H9 (cell line): Measurements from ENCODE around the gene KIF26B. TPM values are rescaled to one million over a fixed set of nuclear protein-coding genes. Genes with fewer than 3 reads are reported as not detected.

ENCODE experiments used
- DNase-seq: peaks from one replicate; pipeline ENCODE4 v3.0.0-alpha.2; 2017
- H2AFZ ChIP-seq: one replicate; pipeline ENCODE4 v1.6.1; 2013; ENCODE audit warnings: mild to moderate bottlenecking, low read length, control low read depth, moderate library complexity
- H2AK5ac ChIP-seq: 2 replicates; pipeline ENCODE4 v1.6.1; 2013; ENCODE audit warnings: low read length, control low read depth, mixed read lengths; ENCODE audit not compliant: insufficient read length
- H2BK120ac ChIP-seq: one replicate; pipeline ENCODE4 v1.6.1; 2013; ENCODE audit warnings: low read depth, mild to moderate bottlenecking, low read length, control low read depth, inconsistent platforms; ENCODE audit not compliant: poor library complexity, severe bottlenecking
- H2BK12ac ChIP-seq: 2 replicates; pipeline ENCODE4 v1.6.1; 2013; ENCODE audit warnings: low read length, control low read depth, mixed read lengths, low read depth; ENCODE audit not compliant: insufficient read length
- H2BK15ac ChIP-seq: 2 replicates; pipeline ENCODE4 v1.6.1; 2013; ENCODE audit warnings: low read depth, low read length, control low read depth
- H2BK20ac ChIP-seq: one replicate; pipeline ENCODE4 v1.6.1; 2013; ENCODE audit warnings: low read depth, mild to moderate bottlenecking, low read length, control low read depth, inconsistent platforms; ENCODE audit not compliant: poor library complexity, severe bottlenecking
- H2BK5ac ChIP-seq: 2 replicates; pipeline ENCODE4 v1.6.1; 2013; ENCODE audit warnings: low read length, control low read depth, mixed read lengths; ENCODE audit not compliant: insufficient read length
- H3K14ac ChIP-seq: 2 replicates; pipeline ENCODE4 v1.6.1; 2013; ENCODE audit warnings: low read length, control low read depth; ENCODE audit not compliant: insufficient read depth
- H3K18ac ChIP-seq: 2 replicates; pipeline ENCODE4 v1.6.1; 2013; ENCODE audit warnings: low read depth, mild to moderate bottlenecking, mixed read lengths, low read length, control low read depth; ENCODE audit not compliant: insufficient read length
- H3K23ac ChIP-seq: 2 replicates; pipeline ENCODE4 v1.6.1; 2013; ENCODE audit warnings: low read length, control low read depth, mixed read lengths, low read depth; ENCODE audit not compliant: insufficient read length
- H3K23me2 ChIP-seq: 2 replicates; pipeline ENCODE4 v1.6.1; 2013; ENCODE audit warnings: low read depth, mild to moderate bottlenecking, mixed read lengths, low read length, control low read depth; ENCODE audit not compliant: insufficient read length, poor library complexity, severe bottlenecking
- H3K27ac ChIP-seq: 2 replicates; pipeline ENCODE4 v1.5.1; 2013; ENCODE audit warnings: low read length, control low read depth, mixed read lengths, low read depth; ENCODE audit not compliant: insufficient read length
- H3K27me3 ChIP-seq: 2 replicates; pipeline ENCODE4 v1.6.1; 2013; ENCODE audit warnings: low read length, control low read depth, inconsistent platforms; ENCODE audit not compliant: insufficient read depth
- H3K4ac ChIP-seq: 2 replicates; pipeline ENCODE4 v1.6.1; 2013; ENCODE audit warnings: low read depth, mild to moderate bottlenecking, control low read depth, inconsistent platforms, low read length, moderate library complexity
- H3K4me1 ChIP-seq: 2 replicates; pipeline ENCODE4 v1.6.1; 2013; ENCODE audit warnings: low read length, control low read depth, inconsistent platforms; ENCODE audit not compliant: insufficient read depth
- H3K4me2 ChIP-seq: 2 replicates; pipeline ENCODE4 v1.6.1; 2013; ENCODE audit warnings: low read length, control low read depth, mixed read lengths; ENCODE audit not compliant: insufficient read length, insufficient read depth
- H3K56ac ChIP-seq: 2 replicates; pipeline ENCODE4 v1.6.1; 2013; ENCODE audit warnings: low read depth, mild to moderate bottlenecking, mixed read lengths, low read length, control low read depth; ENCODE audit not compliant: insufficient read length
- H3K79me1 ChIP-seq: 2 replicates; pipeline ENCODE4 v1.6.1; 2013; ENCODE audit warnings: low read depth, mild to moderate bottlenecking, moderate library complexity, low read length, control low read depth, inconsistent platforms; ENCODE audit not compliant: insufficient read depth, poor library complexity, severe bottlenecking
- H3K79me2 ChIP-seq: 2 replicates; pipeline ENCODE4 v1.6.1; 2013; ENCODE audit warnings: low read length, control low read depth, inconsistent platforms; ENCODE audit not compliant: insufficient read depth
- H3K9ac ChIP-seq: 2 replicates; pipeline ENCODE4 v1.6.1; 2013; ENCODE audit warnings: low read length, control low read depth, mixed read lengths; ENCODE audit not compliant: insufficient read length; ENCODE audit errors: extremely low read depth
- H3K9me3 ChIP-seq: one replicate; pipeline ENCODE4 v1.6.1; 2013; ENCODE audit warnings: low read depth, low read length, inconsistent platforms; ENCODE audit not compliant: control insufficient read depth
- H3T11ph ChIP-seq: one replicate; pipeline ENCODE4 v1.6.1; 2013; ENCODE audit warnings: mild to moderate bottlenecking, low read length, control low read depth, inconsistent platforms
- H4K20me1 ChIP-seq: one replicate; pipeline ENCODE4 v1.6.1; 2013; ENCODE audit not compliant: control insufficient read depth, insufficient read length, insufficient read depth
- H4K5ac ChIP-seq: 2 replicates; pipeline ENCODE4 v1.6.1; 2013; ENCODE audit warnings: low read depth, mild to moderate bottlenecking, mixed read lengths, low read length, control low read depth; ENCODE audit not compliant: insufficient read length
- H4K8ac ChIP-seq: replicated peaks from 2 replicates; pipeline ENCODE4 v1.6.1; 2013; ENCODE audit warnings: low read length, control low read depth, mixed read lengths, low read depth; ENCODE audit not compliant: insufficient read length
- H4K91ac ChIP-seq: 2 replicates; pipeline ENCODE4 v1.6.1; 2013; ENCODE audit warnings: low read depth, mild to moderate bottlenecking, moderate library complexity, mixed read lengths, low read length, control low read depth; ENCODE audit not compliant: insufficient read length
- H3K27ac Mint-ChIP-seq, 3 experiments: 2 replicates in 2 of 3; 3 replicates in 1 of 3; pipeline ENCODE4 v1.8.0; 2020 to 2021; ENCODE audit warnings: mixed read lengths in 3 of 3, mild to moderate bottlenecking in 1 of 3, moderate library complexity in 1 of 3
- H3K27me3 Mint-ChIP-seq: 2 replicates; pipeline ENCODE4 v1.8.0; 2021; ENCODE audit warnings: low read depth, mild to moderate bottlenecking, moderate library complexity, mixed read lengths
- H3K36me3 Mint-ChIP-seq, 3 experiments: 2 replicates in 2 of 3; 3 replicates in 1 of 3; pipeline ENCODE4 v1.8.0; 2020 to 2021; ENCODE audit warnings: low read depth in 3 of 3, mixed read lengths in 3 of 3; ENCODE audit not compliant: insufficient read depth in 1 of 3
- H3K4me1 Mint-ChIP-seq, 2 experiments: 2 replicates each; pipeline ENCODE4 v1.8.0; 2020; ENCODE audit warnings: mixed read lengths in 2 of 2
- H3K4me3 Mint-ChIP-seq, 2 experiments: 2 replicates in 1 of 2; 3 replicates in 1 of 2; pipeline ENCODE4 v1.8.0; 2020 to 2021; ENCODE audit warnings: mild to moderate bottlenecking in 2 of 2, mixed read lengths in 2 of 2, moderate library complexity in 1 of 2
- H3K9me3 Mint-ChIP-seq, 2 experiments: 2 replicates in 1 of 2; 3 replicates in 1 of 2; pipeline ENCODE4 v1.8.0; 2020; ENCODE audit warnings: mild to moderate bottlenecking in 2 of 2, mixed read lengths in 2 of 2, moderate library complexity in 1 of 2
- CTCF ChIP-seq: fragments of 200-600 bp; sonication (generic); conservative IDR thresholded peaks from 3 replicates; pipeline ENCODE4 v1.8.0; 2021; ENCODE audit warnings: antibody characterized with exemption, mild to moderate bottlenecking
- WGBS: extraction: QIAGEN DNeasy Blood & Tissue Kit; methylation state at CpG from one replicate; pipeline ENCODE4 v1.1.7; 2013; ENCODE audit warnings: missing lambda C conversion rate, low lambda C conversion rate, mixed read lengths; ENCODE audit not compliant: insufficient read length; ENCODE audit errors: extremely low coverage; 5-methylcytosine and 5-hydroxymethylcytosine counted together
- total RNA-seq: library from RNA; stranded (reverse); gene quantifications from 2 replicates; pipeline ENCODE4 v1.2.1, GENCODE V29; 2021

Gene KIF26B
- total RNA-seq, 1 experiment from 2014 or later, result 0.13 TPM

- Histone ChIP-seq H3K4me2 (no peak overlapping the region), H2BK12ac (no peak overlapping the region), H2BK15ac (no peak overlapping the region), H4K91ac (no peak overlapping the region), H3K18ac (no peak overlapping the region), H3K4me1 (no peaks in the 10 kb centered on the region), H2BK20ac (no peak overlapping the region), H3K14ac (no peak overlapping the region), H3K56ac (no peak overlapping the region), H3K79me2 (no peaks in the 10 kb centered on the region), H3K27ac (no peak overlapping the region), H2BK5ac (no peak overlapping the region), H3K27me3 (no peaks in the 10 kb centered on the region), H3K4ac (no peak overlapping the region), H3K23me2 (no peaks in the 10 kb centered on the region), H4K8ac (no peak overlapping the region), H3K9me3 (no peaks in the 10 kb centered on the region), H3K79me1 (no peaks in the 10 kb centered on the region), H4K5ac (no peak overlapping the region), H3K23ac (no peak overlapping the region), H3K9ac (no peak overlapping the region), H2AK5ac (no peak overlapping the region), H2AFZ (no peak overlapping the region), H3T11ph (no peak overlapping the region), H2BK120ac (no peak overlapping the region), H4K20me1 (no peaks in the 10 kb centered on the region)
- no peak for DNase-seq
- Mint-ChIP-seq H3K9me3 (no peaks in the 10 kb centered on the region), H3K27me3 (peaks cover 30% of the 10 kb centered on the region), H3K4me1 (peaks cover 2 to 4% of the 10 kb centered on the region in 2 experiments; a peak in 2 of 4 replicates), H3K4me3 (no peak overlapping the region), H3K36me3 (no peaks in the 10 kb centered on the region), H3K27ac (no peak overlapping the region)
- WGBS, result no CpG with 5 or more reads among the region's 25 CpGs
- TF ChIP-seq CTCF, result no peak
These were observed 531.2 kb downstream of the KIF26B start for GRCh38 chr1:245686006-245686405.
